ENCODE results near the gene PKHD1. TPM values are rescaled to one million over a fixed set of nuclear protein-coding genes. Genes with fewer than 3 reads are reported as not detected.

PKHD1 gene
- total and polyA plus RNA-seq, 9 donors: 0.01 to 0.12 (median 0.05) TPM; not detected in 3

- TF ChIP-seq EP300 (IDR thresholded peaks at IDR 0.05): no peak
- no peak for TF ChIP-seq CTCF (IDR thresholded peaks at IDR 0.05)
- TF ChIP-seq POLR2A (IDR thresholded peaks at IDR 0.05): no peak
Measured at GRCh38 chr6:52065621-52066020, 21.8 kb downstream of the PKHD1 start.

GRCh38 chr6:52063584-52064344 lies 23.6 kb downstream of the PKHD1 start:
- no peaks in the 10 kb centered on the region for H3K4me1 ChIP-seq (ENCODE audit: insufficient read depth)
- no peaks in the 10 kb centered on the region for H3K36me3 ChIP-seq
- intact Hi-C loops (cut with DNase I): no loop called here
- H3K27ac ChIP-seq: no peak overlapping the region
- no peak for TF ChIP-seq EP300 (IDR thresholded peaks at IDR 0.05)
- no peak for TF ChIP-seq POLR2A (IDR thresholded peaks at IDR 0.05)
- TF ChIP-seq CTCF (IDR thresholded peaks at IDR 0.05): no peak
- H3K27me3 ChIP-seq: no peaks in the 10 kb centered on the region
- WGBS, 3 donors: 17 to 19% (median 18%) methylated on average over 5 of the region's 5 CpGs
- H3K9me3 ChIP-seq: no peaks in the 10 kb centered on the region
- no peak overlapping the region for H3K4me3 ChIP-seq
- no peak for DNase-seq

More at GRCh38 chr6:52065621-52066020, 21.8 kb downstream of the PKHD1 start:
- Histone ChIP-seq H3K27ac (no peak overlapping the region), H3K4me1 (ENCODE audit: insufficient read depth) (no peaks in the 10 kb centered on the region), H3K27me3 (no peaks in the 10 kb centered on the region), H3K4me3 (no peak overlapping the region), H3K9me3 (no peaks in the 10 kb centered on the region), H3K36me3 (no peaks in the 10 kb centered on the region)
- no peak for DNase-seq
- intact Hi-C loops (cut with DNase I): no loop called here

- 85 to 93% (median 92%) methylated on average over 3 of the region's 3 CpGs for WGBS, 3 donors
- Histone ChIP-seq H3K36me3 (no peaks in the 10 kb centered on the region), H3K4me3 (no peak overlapping the region), H3K27ac (no peak overlapping the region), H3K27me3 (no peaks in the 10 kb centered on the region), H3K9me3 (no peaks in the 10 kb centered on the region), H3K4me1 (ENCODE audit: insufficient read depth) (no peaks in the 10 kb centered on the region)
- intact Hi-C loops (cut with DNase I): no loop called here
- TF ChIP-seq EP300 (IDR thresholded peaks at IDR 0.05): no peak
- no peak for TF ChIP-seq POLR2A (IDR thresholded peaks at IDR 0.05)
- TF ChIP-seq CTCF (IDR thresholded peaks at IDR 0.05): no peak
- DNase-seq: no peak
Measured at GRCh38 chr6:52061481-52061880, 25.9 kb downstream of the PKHD1 start.

DNA sequence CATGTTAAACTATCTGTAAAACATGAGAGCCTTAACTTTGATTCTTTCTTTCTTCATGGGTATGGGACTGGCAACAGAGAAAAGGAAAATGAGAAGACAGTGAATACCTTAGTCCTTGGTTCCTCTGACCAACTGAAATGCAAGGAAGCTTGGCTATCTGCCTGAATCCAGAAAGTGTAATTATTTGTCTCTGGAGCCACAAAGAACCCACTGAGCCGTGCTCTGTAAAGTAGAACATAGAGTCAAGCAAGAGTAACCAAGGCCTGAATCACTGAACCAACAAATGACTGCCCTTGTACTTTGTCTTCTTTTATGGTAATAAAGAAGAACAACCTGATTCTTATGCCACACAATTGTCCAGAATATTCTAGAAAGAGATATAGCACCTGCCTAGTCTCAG lies 27.6 kb downstream of the PKHD1 start:
- Histone ChIP-seq H3K27ac (no peak overlapping the region), H3K36me3 (no peaks in the 10 kb centered on the region), H3K9me3 (no peaks in the 10 kb centered on the region), H3K4me3 (no peak overlapping the region), H3K27me3 (no peaks in the 10 kb centered on the region), H3K4me1 (ENCODE audit: insufficient read depth) (no peaks in the 10 kb centered on the region)
- intact Hi-C loops (cut with DNase I): no loop called here
- TF ChIP-seq CTCF (IDR thresholded peaks at IDR 0.05): no peak
- no peak for TF ChIP-seq EP300 (IDR thresholded peaks at IDR 0.05)
- WGBS, 3 donors: 61 to 78% (median 73%) methylated on average over 1 of the region's 1 CpG
- no peak for DNase-seq
